Cardiac fibroblast (primary cell): ENCODE data around the gene SFXN5.

Experiments
- DNase-seq, 2 donors: peaks; one replicate each; pipeline versions ENCODE4 v3.0.0 to v3.0.0-alpha.2; 2010; ENCODE audit warnings: low read depth in 2 of 2
- H3K4me3 ChIP-seq, 2 donors: replicated peaks in 1 of 2; 1 replicate in 1 of 2; 2 replicates in 1 of 2; pipeline ENCODE4 v1.5.1; 2011; ENCODE audit warnings: low read depth in 2 of 2, low read length in 2 of 2, mild to moderate bottlenecking in 2 of 2, moderate library complexity in 1 of 2
- CTCF ChIP-seq: IDR thresholded peaks from one replicate; pipeline ENCODE4 v1.5.1; 2011; ENCODE audit warnings: low read depth, mild to moderate bottlenecking, low read length, inconsistent platforms

Gene SFXN5

DNA sequence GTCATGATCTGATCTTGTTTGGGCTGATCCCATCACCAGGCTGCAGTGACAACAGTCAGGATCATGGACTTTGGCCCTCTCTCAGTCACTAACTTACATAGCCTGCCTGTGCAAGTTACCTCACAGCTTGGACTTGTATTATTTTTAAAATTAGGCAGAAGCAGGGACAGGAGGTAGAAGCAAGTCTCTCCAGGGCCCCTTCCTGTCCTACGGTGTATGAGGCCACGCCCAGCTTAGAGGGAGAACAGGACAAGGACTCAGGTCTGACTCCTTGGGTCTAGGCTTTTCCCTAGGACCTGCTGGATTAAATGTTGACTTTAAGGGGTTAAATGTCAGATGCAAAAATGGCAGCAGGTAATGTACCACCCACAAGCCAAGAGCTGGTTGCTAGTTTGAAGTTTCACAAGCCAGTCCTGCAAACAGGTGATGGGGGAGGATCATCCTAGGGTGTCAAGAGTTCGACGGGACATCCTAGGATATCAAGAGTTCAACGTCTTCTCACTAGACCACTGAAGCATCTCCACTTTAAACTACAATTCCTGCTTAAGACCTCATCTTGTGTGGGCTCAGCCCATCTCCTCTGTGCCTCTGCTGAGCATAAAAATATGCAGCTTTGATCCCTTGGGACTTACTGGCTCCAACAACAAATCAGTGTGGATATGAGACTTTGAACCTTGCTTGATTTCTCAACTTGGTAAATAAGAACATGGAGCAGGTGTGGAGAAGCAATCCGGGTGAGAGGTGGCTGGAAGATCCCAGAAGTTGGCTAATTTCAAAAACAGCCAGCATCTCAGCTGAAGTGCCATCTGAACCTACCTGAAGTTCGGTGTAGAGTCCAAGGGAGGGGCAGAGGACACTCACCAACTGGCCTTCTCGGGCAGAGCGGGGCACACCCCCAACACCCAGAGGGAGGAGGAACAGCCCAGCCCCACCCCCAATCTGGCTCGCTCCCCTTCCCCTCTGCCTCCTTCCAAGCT lies 39.5 kb downstream of the SFXN5 start:
- H3K4me3 ChIP-seq, result no peak overlapping the region
- TF ChIP-seq CTCF, result no peak
- peak in 1 of 2 donors; percentile 11 for DNase-seq

- DNase-seq, result no peak
- no peak overlapping the region for H3K4me3 ChIP-seq
- TF ChIP-seq CTCF, result no peak
These were observed 40.3 kb downstream of the SFXN5 start for GRCh38 chr2:73031095-73031678.

GRCh38 chr2:73028841-73029240 lies 42.7 kb downstream of the SFXN5 start:
- no peak overlapping the region for H3K4me3 ChIP-seq
- TF ChIP-seq CTCF, result no peak
- DNase-seq, result peak; percentile 28 to 46

DNA sequence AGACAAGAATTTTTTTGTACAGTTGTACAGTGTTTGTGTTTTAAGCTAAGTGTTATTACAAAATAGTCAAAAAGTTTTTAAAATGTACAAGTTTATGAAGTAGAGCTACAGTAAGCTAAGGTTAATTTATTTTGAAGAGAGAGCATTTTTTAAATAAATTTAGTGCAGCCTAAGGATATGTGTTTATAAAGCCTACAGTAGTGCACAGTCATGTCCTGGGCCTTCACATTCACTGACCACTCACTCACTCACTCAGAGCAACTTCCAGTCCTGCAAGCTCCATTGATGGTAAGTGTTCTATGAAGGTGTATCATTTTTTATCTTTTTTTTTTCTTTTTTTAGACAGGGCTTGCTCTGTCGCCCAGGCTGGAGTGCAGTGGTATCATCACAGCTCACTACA lies 44.2 kb downstream of the SFXN5 start:
- DNase-seq, result no peak
- no peak for TF ChIP-seq CTCF
- H3K4me3 ChIP-seq, result no peak overlapping the region

DNA sequence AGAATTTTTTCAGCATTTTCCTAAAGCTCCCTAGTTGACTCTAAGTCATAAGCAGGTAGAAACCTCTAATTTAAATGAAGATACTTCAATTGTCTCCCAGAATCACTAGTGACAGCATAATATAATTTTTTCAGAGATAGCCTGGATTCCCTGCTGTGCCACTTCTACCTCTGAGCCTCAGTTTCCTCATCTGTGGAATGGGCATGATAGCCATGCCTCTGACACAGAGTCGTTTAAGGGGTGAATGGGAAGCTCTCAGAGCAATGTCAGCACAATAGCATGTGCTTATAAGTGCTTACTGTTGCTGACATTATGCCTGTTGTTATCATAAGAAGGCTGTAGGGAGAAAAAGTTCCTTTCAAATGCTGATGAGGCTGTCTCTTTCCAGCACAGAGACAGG lies 48.0 kb downstream of the SFXN5 start:
- no peak overlapping the region for H3K4me3 ChIP-seq
- no peak for DNase-seq
- no peak for TF ChIP-seq CTCF

DNA sequence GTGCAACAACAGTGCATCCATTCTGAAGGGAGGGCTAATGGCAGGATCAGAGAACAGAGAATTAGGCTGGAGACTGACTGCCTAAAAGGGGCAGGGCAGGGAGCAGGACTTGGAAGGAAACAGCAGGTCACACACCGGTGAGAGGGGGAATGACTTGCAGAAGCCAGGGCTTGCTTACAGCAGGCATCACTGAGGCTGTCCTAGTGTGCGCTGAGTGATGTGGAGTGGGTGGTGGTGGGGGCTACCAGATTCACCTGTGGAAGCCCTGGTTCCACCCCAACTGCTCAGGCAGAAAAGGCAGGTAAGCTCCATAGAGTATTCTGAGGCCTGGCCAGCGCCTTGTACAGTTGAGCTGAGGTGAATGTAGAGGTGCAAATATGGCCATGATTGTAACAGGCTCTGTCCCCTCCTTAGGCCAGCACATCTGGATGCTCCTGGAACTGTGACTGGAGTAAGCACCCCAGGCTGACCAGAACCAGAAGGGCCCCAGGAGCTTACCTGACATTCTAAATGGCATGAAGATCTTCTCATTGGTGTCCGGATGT lies 49.4 kb downstream of the SFXN5 start:
- TF ChIP-seq CTCF, result no peak
- DNase-seq, result no peak
- no peak overlapping the region for H3K4me3 ChIP-seq
